ENCODE results near the gene SF1.

- no peak for TF ChIP-seq NFE2L2 (IDR thresholded peaks at IDR 0.05; ENCODE audit: low read depth, low read length)
- TF ChIP-seq, protein P1, sequence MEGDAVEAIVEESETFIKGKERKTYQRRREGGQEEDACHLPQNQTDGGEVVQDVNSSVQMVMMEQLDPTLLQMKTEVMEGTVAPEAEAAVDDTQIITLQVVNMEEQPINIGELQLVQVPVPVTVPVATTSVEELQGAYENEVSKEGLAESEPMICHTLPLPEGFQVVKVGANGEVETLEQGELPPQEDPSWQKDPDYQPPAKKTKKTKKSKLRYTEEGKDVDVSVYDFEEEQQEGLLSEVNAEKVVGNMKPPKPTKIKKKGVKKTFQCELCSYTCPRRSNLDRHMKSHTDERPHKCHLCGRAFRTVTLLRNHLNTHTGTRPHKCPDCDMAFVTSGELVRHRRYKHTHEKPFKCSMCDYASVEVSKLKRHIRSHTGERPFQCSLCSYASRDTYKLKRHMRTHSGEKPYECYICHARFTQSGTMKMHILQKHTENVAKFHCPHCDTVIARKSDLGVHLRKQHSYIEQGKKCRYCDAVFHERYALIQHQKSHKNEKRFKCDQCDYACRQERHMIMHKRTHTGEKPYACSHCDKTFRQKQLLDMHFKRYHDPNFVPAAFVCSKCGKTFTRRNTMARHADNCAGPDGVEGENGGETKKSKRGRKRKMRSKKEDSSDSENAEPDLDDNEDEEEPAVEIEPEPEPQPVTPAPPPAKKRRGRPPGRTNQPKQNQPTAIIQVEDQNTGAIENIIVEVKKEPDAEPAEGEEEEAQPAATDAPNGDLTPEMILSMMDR (conservative IDR thresholded peaks at IDR 0.05; ENCODE audit: low read depth, low read length): no peak
- no peak for TF ChIP-seq SMC3 (IDR thresholded peaks at IDR 0.05; ENCODE audit: low read depth, low read length)
- TF ChIP-seq CEBPB (IDR thresholded peaks at IDR 0.05; ENCODE audit: low read depth, low read length): no peak
- TF ChIP-seq POLR2A (IDR thresholded peaks at IDR 0.05; ENCODE audit: low read depth, low read length): no peak
- TF ChIP-seq, protein P2, sequence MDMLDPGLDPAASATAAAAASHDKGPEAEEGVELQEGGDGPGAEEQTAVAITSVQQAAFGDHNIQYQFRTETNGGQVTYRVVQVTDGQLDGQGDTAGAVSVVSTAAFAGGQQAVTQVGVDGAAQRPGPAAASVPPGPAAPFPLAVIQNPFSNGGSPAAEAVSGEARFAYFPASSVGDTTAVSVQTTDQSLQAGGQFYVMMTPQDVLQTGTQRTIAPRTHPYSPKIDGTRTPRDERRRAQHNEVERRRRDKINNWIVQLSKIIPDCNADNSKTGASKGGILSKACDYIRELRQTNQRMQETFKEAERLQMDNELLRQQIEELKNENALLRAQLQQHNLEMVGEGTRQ (IDR thresholded peaks at IDR 0.05; ENCODE audit: low read depth, low read length): no peak
- TF ChIP-seq, protein P3, sequence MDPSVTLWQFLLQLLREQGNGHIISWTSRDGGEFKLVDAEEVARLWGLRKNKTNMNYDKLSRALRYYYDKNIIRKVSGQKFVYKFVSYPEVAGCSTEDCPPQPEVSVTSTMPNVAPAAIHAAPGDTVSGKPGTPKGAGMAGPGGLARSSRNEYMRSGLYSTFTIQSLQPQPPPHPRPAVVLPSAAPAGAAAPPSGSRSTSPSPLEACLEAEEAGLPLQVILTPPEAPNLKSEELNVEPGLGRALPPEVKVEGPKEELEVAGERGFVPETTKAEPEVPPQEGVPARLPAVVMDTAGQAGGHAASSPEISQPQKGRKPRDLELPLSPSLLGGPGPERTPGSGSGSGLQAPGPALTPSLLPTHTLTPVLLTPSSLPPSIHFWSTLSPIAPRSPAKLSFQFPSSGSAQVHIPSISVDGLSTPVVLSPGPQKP (IDR thresholded peaks at IDR 0.05; ENCODE audit: borderline replicate concordance, low read depth, low read length): no peak
- TF ChIP-seq RFX5 (IDR thresholded peaks at IDR 0.05; ENCODE audit: low read depth, low read length): no peak
- no peak for TF ChIP-seq CHD1 (IDR thresholded peaks at IDR 0.05; ENCODE audit: low read depth, low read length)
- no peak for TF ChIP-seq RCOR1 (IDR thresholded peaks at IDR 0.05; ENCODE audit: insufficient replicate concordance, low read length)
- TF ChIP-seq MAZ (IDR thresholded peaks at IDR 0.05; ENCODE audit: borderline replicate concordance, low read depth, low read length): no peak
These were observed 10.0 kb downstream of the SF1 start for GRCh38 chr11:64768300-64768694.
